NCI-H345 (cell line): ENCODE data around the gene PRRC2B.
"Not testable (repeated sequence)": the region's sequence is repeated elsewhere in the genome, so short reads cannot be mapped to it uniquely, and the experiment has no call there.

ENCODE experiments used
- DNase-seq: peaks from one replicate; lab custom pipeline; 2025; lab: John Stamatoyannopoulos, UW

Gene PRRC2B

DNA sequence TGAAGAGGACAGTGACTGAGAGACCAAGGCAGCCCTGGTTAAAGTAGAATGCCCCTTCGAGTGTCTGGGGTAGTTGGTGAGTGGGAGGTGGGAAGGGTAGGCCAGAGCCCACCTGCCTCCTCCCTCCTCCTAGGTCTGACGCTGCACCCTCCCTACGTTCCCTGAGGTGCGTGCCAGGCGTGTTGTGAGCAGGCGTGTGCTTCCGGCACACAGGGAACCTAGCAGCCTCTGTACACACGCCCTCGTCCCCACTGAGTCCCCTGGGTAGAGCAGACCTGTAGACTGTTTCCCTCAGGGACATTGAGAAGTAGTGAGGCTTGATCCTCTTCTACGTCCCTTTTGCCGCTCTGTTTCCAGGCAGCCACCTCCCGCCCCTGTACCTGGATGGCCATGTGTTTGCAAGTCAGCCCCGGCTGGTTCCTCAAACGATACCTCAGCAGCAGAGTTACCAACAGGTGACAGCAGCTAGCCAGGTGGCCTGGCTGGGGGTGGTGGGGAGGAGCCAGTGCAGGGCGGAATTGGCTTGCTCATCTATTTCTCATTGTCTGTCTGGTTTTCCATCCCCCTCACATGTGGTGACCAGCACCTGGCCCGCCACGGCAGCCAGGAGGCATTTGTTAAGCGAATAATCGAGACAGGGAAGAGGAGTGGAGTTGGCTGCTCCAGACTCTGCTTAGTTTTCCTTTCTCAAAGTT is 92.0 kb downstream of the PRRC2B start:
- DNase-seq = no peak

DNA sequence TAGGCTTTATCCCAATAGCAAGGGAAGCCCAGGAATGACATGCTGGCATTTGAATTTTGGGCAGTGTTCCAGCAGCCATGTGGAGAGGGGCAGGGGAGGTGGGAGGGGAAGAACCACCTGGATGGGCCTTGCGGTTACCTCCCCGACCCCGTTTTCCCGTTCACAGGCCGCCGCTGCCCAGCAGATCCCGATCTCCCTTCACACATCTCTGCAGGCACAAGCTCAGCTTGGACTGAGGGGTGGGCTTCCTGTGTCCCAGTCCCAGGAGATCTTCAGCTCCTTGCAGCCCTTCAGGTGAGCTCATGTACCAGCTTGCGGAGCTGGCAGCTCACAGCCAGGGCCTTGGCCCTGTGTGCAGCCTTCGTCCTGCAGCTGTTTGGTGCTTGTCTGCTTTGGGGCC is 93.1 kb downstream of the PRRC2B start:
- DNase-seq = no peak

DNA sequence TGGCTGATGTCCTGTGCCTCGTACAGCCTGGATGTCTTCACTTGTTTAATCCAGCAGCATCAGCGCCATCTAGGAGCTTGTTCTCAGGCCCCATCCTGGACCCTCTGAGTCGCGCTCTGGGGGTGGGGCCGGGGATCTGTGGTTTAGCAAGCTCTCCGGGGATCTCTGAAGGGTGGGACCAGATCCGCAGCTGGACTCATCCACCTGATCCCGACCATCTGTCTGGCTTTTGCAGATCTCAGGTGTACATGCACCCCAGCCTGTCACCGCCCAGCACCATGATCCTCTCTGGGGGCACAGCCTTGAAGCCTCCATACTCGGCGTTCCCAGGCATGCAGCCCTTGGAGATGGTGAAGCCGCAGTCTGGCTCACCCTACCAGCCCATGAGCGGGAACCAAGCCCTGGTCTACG is 93.7 kb downstream of the PRRC2B start:
- DNase-seq = no peak

DNA sequence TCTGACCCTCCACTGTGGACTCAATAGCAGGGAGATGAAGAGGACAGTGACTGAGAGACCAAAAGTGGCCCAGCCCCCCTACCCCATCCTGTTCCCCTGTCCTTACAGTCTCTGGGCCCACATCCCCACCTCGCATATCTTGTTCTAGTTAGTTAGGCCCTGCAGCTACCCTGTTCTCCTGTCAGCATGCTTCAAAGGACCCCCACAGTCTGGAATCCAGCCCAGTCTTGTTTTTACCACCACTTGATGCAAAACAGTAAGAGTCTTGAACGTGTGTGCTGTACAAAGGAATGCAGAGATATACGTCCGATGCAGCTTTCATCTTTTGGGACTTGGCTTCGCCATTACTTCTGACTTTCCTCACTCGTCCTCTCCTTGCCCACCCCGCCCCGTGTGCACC is 96.6 kb downstream of the PRRC2B start:
- DNase-seq = no peak

DNA sequence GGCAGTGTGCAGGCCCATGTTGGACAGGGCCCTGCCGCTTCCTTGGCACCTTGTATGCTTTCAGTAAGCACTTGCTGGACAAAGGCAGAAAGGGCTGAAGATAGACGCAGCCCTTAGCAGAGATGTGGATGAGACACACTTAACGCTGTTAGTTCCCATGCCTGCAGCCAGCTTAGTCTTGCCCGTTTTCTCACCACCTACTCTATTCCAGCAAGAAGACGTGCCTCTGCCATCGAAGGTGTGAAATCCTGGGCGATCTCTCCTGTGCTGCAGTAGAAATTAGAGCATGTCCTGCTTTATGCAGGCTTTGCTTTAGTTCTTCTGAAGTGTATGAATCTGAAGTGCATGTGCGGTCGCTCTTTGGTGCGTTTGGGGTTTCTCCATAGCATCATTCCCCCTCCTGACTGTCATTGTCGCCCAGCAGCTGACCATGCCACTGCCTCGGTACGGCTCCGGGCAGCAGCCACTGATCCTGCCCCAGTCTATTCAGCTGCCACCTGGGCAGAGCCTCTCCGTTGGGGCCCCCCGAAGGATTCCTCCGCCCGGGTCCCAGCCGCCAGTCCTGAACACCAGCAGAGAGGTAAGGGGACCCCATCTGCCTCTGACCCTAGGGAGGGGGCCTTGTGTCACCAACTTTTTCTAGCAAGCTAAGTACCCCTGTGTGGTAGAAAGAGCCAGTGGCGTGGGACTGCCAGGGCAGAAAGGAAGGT is 97.3 kb downstream of the PRRC2B start:
- no peak for DNase-seq

DNA sequence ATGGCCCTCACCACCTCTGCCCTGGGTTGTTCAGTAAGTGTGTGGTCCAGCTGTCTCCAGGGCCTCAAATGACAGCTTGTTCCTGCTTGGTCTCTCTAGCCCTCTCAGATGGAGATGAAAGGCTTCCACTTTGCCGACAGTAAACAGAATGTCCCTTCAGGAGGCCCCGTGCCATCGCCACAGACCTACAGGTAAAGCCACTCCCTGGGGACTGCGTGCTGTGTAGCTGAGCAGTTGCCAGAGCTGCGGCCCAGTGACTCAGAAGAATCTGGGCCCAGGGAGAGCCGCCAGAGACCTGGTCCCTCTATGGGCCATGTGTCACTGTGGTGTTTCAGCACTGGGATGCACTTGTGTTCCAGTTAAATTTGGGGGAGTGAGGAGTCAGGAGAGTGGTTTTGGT is 98.2 kb downstream of the PRRC2B start:
- no peak for DNase-seq

DNA sequence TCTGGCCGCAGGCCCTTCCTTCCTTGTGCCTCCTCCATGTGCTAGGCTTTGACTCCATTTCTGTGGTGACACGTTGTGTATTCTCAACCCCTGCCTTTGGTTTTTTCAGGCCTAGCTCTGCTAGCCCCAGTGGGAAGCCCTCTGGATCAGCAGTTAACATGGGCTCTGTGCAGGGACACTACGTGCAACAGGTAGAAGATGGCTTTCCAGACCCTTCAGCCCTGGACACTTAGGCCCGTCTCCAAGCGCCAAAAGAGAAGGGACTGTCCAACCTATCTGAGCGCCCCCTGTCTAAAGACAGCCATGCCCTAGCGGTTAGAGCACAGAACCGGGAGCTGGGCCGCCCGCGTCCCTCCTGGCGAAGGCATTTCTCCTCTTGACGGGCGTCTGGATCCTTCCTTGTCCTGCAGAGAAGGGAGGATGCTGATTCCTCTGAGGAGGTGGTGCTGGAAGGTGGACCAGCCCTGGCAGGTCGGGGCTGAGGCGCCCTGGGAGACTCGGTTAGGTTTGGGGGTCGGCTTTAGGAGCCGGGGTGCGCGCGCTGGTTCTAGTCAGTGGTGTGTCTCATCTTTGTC is 100.5 kb downstream of the PRRC2B start:
- DNase-seq = no peak

DNA sequence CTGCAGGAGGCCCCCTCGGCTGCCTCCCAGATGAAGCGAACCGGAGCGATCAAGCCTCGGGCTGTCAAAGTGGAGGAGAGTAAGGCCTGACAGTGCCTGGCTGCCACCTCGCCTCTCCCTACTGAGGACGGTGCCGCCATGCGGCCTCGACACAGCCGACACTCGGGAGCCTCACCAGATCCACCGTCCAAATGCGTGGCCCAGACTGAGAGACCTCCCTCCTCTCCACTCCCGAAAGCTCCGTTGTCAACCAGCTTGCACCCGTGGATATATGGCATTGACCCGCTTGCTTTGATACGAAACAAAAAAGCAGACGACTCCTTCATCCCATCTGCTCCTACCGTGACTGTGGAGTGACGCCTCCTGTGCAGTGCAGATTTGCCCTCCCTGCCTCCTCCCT is 101.9 kb downstream of the PRRC2B start:
- no peak for DNase-seq

DNA sequence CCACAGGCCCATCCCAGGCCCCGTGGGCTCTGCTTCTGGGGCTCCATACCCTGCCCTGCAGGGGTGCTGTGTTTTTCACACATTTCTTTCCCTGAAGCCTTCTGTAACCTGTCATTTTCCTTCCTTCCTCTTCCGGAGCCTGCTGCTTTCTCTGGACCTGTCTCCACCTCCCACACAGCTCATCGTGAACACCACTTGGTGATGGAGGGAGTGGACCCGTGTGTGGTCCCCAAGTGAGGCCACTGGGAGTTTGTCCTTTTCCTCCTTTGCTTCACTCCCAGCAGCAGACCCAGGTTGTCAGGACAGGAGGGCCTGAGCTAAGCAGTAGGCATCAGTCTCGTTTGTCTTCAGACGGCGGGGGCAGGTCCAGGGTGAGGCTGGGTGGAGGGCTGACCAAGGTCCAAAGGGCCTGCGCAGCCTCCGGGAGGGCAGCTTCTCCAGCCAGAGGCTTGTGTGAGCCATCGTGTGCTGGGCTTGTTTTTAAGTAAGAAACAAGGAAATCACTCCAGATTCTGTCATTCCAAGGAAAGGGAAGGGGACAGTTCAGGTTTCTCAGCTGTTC is 103.0 kb downstream of the PRRC2B start:
- no peak for DNase-seq

DNA sequence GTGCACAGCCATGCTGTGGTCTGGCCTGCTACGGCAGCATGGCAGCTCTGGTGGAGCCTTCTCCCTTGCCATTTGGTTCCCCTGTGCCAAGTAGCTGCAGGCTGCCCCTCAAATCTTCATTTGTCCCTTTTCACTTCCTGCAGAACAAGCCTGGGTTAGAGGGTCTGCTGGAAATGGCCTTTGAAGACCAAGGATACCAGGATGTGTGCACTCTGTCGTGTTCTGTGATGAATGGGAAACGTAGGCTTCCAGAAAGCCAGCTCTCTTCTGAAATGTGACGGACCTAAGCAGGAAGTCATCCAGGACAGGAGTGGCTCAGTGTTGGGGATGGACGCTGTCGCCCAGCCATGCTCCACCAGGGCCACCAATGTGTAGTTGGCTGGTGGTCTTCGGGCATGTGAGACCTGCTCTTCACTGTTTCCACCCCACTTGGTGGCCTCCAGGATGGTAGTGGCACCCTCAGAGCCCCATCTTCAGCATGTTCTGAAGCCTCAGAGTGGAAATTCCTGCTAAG is 105.4 kb downstream of the PRRC2B start:
- DNase-seq = no peak

DNA sequence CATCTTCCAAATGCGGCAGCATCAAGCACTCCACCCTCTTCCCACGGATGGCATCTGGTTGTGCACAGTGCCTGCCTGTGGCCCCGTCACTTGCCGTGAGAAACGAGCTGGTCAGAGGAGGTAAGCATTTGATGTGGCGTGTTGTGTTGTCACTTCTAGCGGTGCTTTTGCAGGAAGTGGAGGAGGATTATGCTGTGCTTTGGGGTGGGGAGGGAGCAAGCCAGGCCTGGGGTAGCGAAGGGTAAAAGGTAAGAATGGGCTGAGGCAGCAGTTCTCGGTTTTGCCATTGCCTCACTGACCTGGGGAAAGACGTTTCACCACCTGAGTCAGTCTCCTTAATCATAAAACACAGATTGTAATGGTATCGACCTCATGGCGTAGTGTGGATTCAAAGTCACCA is 106.5 kb downstream of the PRRC2B start:
- DNase-seq = no peak

DNA sequence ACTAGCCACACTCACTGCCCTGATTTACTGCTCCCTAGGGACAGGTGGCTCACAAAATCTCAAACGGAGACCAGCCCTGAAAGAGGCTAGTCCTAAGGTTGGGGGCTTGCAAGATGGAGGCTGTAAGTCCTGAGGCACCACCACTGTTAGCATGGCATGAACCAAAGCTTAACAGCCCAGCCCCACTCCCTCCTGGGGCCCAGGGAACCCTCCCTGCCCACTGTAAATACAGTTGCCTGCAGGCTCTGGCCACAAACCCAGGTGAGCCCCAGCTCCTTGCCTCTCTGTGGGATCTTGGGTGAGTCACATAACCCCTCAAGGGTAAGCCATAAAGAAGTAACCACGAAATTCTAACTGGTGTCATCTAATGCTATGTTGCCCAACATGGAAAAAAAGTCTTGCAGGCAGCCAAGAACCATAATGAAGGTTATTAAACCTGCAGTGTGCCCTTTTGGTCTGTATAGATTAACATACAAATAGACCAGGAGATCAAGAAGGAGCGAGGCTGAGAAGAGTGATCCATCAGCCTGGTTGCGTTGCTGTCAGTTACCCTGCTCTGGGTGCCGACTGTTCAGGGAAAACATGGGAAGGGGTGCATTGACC is 107.2 kb downstream of the PRRC2B start:
- DNase-seq = no peak

DNA sequence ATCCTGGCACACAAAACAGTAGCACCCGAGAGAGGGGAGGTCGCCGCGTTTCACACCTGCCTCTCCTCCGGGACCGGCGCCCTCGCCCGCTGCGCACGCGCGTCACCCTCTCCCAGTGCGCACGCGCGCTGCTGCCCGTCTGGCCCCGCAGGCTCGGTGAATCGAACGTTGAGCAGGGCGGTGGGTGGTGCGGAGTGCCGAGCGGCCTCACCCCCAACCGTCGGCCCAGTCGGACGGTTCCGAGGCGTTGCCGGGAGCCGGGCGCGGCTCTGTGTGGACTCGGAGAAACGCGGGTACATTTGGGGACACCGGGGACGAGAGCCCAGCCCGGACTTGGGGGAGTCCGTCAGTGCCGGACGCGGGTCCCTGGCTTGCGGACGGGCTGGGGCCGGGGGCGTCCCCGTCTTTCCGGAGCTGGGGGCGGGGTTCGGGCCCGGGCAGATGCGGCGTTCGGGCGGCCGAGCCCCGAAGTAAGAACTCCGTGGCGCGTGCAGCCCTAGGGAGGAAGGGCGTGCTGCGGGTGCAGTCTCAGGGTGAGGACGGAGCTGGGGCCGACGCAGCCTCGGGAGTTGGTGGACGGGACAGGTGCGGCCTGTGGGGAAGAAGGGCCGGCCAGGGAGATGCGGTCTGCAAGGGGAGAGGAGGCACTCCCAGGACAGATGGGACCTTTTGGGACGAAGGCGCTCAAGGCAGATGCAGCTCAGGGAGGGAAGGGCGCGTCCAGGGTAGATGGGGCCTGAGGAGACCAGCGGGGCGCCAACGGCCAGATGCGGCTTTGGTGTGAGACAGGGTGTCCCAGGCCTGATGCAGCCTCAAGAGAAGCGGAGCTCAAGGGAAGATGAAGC is 109.1 kb downstream of the PRRC2B start, which contains the start of gene POMT1:
Gene POMT1 (plus strand): TSS at position 138 of the 845 bp plus-strand sequence. CDS start 1,301 bp downstream, outside the sequence.
- peak; percentile 91 for DNase-seq

DNA sequence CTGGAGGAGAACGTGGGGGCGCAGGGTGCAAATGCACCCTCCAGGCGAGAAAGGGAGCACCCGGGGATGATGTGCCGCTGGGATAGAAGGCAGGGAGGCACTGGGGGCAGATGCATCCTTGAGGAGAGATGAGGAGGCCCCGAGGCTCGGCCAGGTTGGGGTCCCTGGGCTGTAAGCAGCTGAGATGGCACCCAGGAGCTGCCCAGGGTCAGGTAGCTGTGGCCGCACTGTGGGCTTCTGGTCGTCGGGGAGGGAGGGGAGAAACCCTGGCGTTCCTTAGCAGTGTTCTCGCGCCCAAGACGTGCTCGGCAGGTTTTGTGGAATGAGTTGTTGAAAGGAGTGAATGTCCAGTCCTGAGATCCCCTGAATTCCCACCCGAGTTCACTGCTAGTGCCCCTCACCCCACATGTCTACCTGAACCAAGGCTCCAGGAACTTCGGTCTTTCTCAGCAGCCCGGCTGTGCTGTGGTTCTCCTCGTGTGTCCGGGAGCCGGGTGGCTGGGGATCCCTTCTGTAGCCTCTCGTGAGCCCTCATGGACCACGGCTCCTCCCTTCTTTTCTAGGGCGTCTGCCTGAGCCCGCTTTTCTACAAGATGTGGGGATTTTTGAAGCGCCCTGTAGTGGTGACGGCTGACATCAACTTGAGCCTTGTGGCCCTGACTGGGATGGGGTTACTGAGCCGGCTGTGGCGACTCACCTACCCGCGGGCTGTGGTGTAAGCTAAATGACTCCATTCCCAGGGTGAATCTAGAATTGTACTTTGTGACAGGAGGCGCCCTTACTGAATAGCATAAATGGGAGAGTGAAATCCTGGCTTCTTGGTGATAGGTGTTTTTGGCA is 110.0 kb downstream of the PRRC2B start:
- no peak for DNase-seq

DNA sequence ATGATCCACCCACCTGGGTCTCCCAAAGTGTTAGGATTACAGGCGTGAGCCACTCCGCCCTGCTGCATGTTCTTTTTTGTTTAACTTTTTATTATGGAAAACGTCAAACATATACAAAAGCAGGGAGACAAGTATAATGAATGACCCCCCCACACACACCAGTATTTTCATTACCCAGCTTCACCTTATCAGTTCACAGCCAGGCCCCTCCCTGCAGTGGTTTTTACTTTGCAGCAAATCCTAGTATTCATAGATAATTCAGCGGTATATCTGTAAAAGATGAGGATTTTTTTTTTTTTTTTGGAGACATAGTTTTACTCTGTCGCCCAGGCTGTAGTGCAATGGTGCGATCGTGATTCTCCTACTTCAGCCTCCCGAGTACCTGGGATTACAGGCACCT is 111.1 kb downstream of the PRRC2B start:
- DNase-seq = no peak

DNA sequence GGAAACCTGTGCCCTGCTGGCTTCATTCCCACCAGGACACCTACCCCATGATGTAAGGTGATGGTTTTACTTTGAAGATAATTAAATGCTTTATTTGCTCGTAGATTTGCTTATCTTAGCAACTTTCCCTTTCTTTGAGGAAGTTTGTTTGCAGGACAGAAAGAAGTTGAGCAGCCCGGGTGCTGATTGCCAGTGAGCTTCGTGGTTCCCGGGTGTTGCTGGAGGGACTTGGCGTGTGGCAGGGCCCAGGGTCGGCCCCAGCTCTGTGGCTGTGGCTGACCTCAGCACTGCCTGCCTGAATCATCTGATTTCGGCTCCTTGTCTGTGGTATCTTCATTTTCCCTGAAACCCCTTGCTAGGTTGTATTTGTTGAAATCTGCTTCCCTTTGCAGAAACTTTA is 117.5 kb downstream of the PRRC2B start:
- no peak for DNase-seq

DNA sequence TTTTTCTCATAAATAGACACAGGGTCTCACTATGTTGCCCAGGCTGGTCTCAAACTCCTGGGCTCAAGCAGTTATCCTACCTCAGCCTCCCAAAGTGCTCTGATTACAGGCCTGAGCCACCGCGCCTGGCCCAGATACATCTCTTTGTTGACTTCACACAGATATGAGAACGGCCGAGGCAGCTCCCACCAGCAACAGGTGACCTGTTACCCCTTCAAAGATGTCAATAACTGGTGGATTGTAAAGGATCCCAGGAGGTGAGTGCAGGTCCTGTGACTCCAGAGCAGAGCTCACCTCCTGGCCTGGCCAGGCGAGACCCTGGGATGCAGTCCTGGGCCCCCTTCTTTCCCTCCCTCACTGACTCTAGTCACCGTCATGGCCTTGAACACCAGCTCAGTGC is 118.0 kb downstream of the PRRC2B start:
- DNase-seq = no peak

DNA sequence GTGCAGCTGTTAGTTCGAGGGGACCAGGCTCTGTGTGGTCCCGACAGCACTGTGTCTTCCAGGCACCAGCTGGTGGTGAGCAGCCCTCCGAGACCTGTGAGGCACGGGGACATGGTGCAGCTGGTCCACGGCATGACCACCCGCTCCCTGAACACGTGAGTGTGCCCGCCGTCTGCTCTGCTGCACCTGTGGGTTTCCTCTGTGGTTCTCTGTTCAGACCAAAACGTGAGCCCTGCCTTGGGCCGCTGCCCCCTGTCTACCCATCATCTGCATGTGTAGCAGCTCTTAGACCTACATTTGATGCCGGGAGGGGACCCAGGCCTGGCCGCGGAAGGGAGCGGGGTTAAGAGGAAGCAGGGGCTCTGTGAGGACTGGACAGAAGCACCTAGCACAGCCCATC is 119.3 kb downstream of the PRRC2B start:
- no peak for DNase-seq

DNA sequence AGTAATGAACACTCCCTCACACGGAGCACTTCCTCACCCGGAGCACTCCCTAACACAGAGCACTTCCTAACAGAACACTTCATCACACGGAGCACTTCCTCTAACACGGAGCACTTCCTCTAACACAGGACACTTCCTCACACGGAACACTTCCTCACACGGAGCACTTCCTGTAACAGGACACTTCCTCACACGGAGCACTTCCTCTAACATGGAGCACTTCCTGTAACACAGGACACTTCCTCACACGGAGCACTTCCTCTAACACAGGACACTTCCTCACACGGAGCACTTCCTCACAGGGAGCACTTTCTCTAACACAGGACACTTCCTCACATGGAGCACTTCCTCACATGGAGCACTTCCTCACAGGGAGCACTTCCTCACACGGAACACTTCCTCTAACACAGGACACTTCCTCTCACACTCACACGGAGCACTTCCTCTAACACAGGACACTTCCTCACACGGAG is 121.7 kb downstream of the PRRC2B start:
- DNase-seq = not testable (repeated sequence)

DNA sequence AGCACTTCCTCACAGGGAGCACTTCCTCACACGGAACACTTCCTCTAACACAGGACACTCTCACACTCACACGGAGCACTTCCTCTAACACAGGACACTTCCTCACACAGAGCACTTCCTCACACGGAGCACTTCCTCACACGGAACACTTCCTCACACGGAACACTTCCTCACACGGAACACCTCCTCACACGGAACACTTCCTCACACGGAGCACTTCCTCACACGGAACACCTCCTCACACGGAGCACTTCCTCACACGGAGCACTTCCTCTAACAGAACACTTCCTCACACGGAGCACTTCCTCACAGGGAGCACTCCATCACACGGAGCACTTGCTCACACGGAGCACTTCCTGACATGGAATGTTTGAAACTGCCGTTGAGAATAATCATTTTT is 122.2 kb downstream of the PRRC2B start:
- DNase-seq = no peak
